ENCODE measurements around the gene POLN. TPM values are rescaled to one million over a fixed set of nuclear protein-coding genes. Genes with fewer than 3 reads are reported as not detected.

POLN gene
- polyA plus RNA-seq, 3 donors: 0.08 to 0.33 (median 0.28) TPM

GRCh38 chr4:2067446-2068197, 174.3 kb downstream of the POLN start:
- no peaks in the 10 kb centered on the region for H3K4me1 ChIP-seq (ENCODE audit: control insufficient read depth in 1 of 2, insufficient read depth in 2 of 2, low read length in 2 of 2)
- intact Hi-C loops (cut with micrococcal nuclease): no loop called here
- no peak overlapping the region for H3K4me3 ChIP-seq (replicated peaks in 1 of 3; ENCODE audit: low read depth in 2 of 3, low read length in 3 of 3)
- no peaks in the 10 kb centered on the region for H3K4me1 Mint-ChIP-seq
- no peaks in the 10 kb centered on the region for H3K27me3 ChIP-seq (ENCODE audit: control insufficient read depth in 2 of 2, insufficient read depth in 2 of 2, low read length in 2 of 2)
- no peak overlapping the region for H3K4me3 Mint-ChIP-seq
- H3K79me2 ChIP-seq (ENCODE audit: insufficient read depth, low read length): no peaks in the 10 kb centered on the region
- no peak for TF ChIP-seq CTCF (IDR thresholded peaks at IDR 0.05)
- 86% methylated on average over 22 of the region's 26 CpGs for WGBS (ENCODE audit: insufficient coverage)
- no peak overlapping the region for H3K27ac ChIP-seq (ENCODE audit: low read depth in 1 of 2, low read length in 2 of 2)
- no peak overlapping the region for H2AFZ ChIP-seq (ENCODE audit: insufficient read depth, low read depth, low read length, poor library complexity, severe bottlenecking)
- DNase-seq: no peak
- H3K9ac ChIP-seq (ENCODE audit: insufficient read depth, low read length, poor library complexity, severe bottlenecking): no peak overlapping the region
- no peaks in the 10 kb centered on the region for H3K9me3 ChIP-seq (replicated peaks in 1 of 2; ENCODE audit: control insufficient read depth in 1 of 2, insufficient read depth in 1 of 2, low read length in 2 of 2)
- H3K4me2 ChIP-seq (replicated peaks; ENCODE audit: extremely low read depth, low read length, poor library complexity, severe bottlenecking): no peak overlapping the region
- peaks cover 0 to 4% (median 0%) of the 10 kb centered on the region in 7 donors for H3K9me3 Mint-ChIP-seq
- H4K20me1 ChIP-seq (ENCODE audit: insufficient read depth, low read length): no peaks in the 10 kb centered on the region
- no peaks in the 10 kb centered on the region for H3K36me3 ChIP-seq (replicated peaks in 1 of 2; ENCODE audit: control insufficient read depth in 1 of 2, insufficient read depth in 2 of 2, low read length in 2 of 2)
- peaks cover 2 to 4% (median 2%) of the 10 kb centered on the region in 3 donors for H3K27me3 Mint-ChIP-seq (ENCODE audit: low read depth in 3 of 3)
- H3K27ac Mint-ChIP-seq: no peak overlapping the region
- H3K36me3 Mint-ChIP-seq: no peaks in the 10 kb centered on the region

- Mint-ChIP-seq H3K27me3 (ENCODE audit: low read depth in 3 of 3) (peaks cover 3 to 10% (median 3%) of the 10 kb centered on the region in 3 donors), H3K4me3 (no peak overlapping the region), H3K36me3 (no peaks in the 10 kb centered on the region), H3K4me1 (no peaks in the 10 kb centered on the region), H3K9me3 (peaks cover 0 to 4% (median 0%) of the 10 kb centered on the region in 7 donors), H3K27ac (peak overlapping the region in 1 of 7 donors; percentile 46)
- no peaks in the 10 kb centered on the region for H3K9me3 ChIP-seq (replicated peaks in 1 of 2; ENCODE audit: control insufficient read depth in 1 of 2, insufficient read depth in 1 of 2, low read length in 2 of 2)
- TF ChIP-seq CTCF (IDR thresholded peaks at IDR 0.05): no peak
- no peaks in the 10 kb centered on the region for H3K79me2 ChIP-seq (ENCODE audit: insufficient read depth, low read length)
- no peak overlapping the region for H3K4me3 ChIP-seq (replicated peaks in 1 of 3; ENCODE audit: low read depth in 2 of 3, low read length in 3 of 3)
- intact Hi-C loops (cut with micrococcal nuclease): no loop called here
- no peaks in the 10 kb centered on the region for H3K27me3 ChIP-seq (ENCODE audit: control insufficient read depth in 2 of 2, insufficient read depth in 2 of 2, low read length in 2 of 2)
- no peak overlapping the region for H3K9ac ChIP-seq (ENCODE audit: insufficient read depth, low read length, poor library complexity, severe bottlenecking)
- 93% methylated on average over 18 of the region's 29 CpGs for WGBS (ENCODE audit: insufficient coverage)
- no peak overlapping the region for H3K27ac ChIP-seq (ENCODE audit: low read depth in 1 of 2, low read length in 2 of 2)
- H3K4me1 ChIP-seq (ENCODE audit: control insufficient read depth in 1 of 2, insufficient read depth in 2 of 2, low read length in 2 of 2): no peaks in the 10 kb centered on the region
- H3K36me3 ChIP-seq (replicated peaks in 1 of 2; ENCODE audit: control insufficient read depth in 1 of 2, insufficient read depth in 2 of 2, low read length in 2 of 2): no peaks in the 10 kb centered on the region
- no peak for DNase-seq
- no peaks in the 10 kb centered on the region for H4K20me1 ChIP-seq (ENCODE audit: insufficient read depth, low read length)
- H3K4me2 ChIP-seq (replicated peaks; ENCODE audit: extremely low read depth, low read length, poor library complexity, severe bottlenecking): no peak overlapping the region
- H2AFZ ChIP-seq (ENCODE audit: insufficient read depth, low read depth, low read length, poor library complexity, severe bottlenecking): no peak overlapping the region
Measured at GRCh38 chr4:2066571-2067445, 175.1 kb downstream of the POLN start.

All from CD14-positive monocyte (primary cell).